Activated CD4-positive, alpha-beta T cell treated with anti-CD3 and anti-CD28 coated beads, Interleukin-2, Interleukin-4, amounts not matched to agents 100 ng/mL and 50 ng/mL, durations not matched to agents 16 hours and 8 hours (primary cell): ENCODE results near the gene PHYKPL.

Experiments
- DNase-seq: peaks from one replicate; pipeline ENCODE4 v3.0.0-alpha.2; 2020; ENCODE audit warnings: low spot score

PHYKPL gene

GRCh38 chr5:178223828-178224335 lies 8.7 kb downstream of the PHYKPL start:
- no peak for DNase-seq

GRCh38 chr5:178223196-178223773 lies 9.3 kb downstream of the PHYKPL start:
- no peak for DNase-seq

- DNase-seq: no peak
Observed at GRCh38 chr5:178222292-178222691, 10.3 kb downstream of the PHYKPL start.

GRCh38 chr5:178221853-178222252 lies 10.7 kb downstream of the PHYKPL start:
- DNase-seq: no peak

GRCh38 chr5:178221282-178221681 lies 11.3 kb downstream of the PHYKPL start:
- DNase-seq: no peak

GRCh38 chr5:178218827-178219226 lies 13.8 kb downstream of the PHYKPL start:
- no peak for DNase-seq

- no peak for DNase-seq
Observed at GRCh38 chr5:178218237-178218776, 14.3 kb downstream of the PHYKPL start.

GRCh38 chr5:178216779-178217178 lies 15.8 kb downstream of the PHYKPL start:
- DNase-seq: no peak

- no peak for DNase-seq
Observed at GRCh38 chr5:178216088-178216534, 16.5 kb downstream of the PHYKPL start.

GRCh38 chr5:178215280-178216002 lies 17.2 kb downstream of the PHYKPL start:
- no peak for DNase-seq

GRCh38 chr5:178214160-178214803 lies 18.3 kb downstream of the PHYKPL start:
- no peak for DNase-seq

- no peak for DNase-seq
Observed at GRCh38 chr5:178213748-178214151, 18.9 kb downstream of the PHYKPL start.

GRCh38 chr5:178213003-178213461 lies 19.6 kb downstream of the PHYKPL start:
- DNase-seq: no peak

GRCh38 chr5:178212241-178213002 lies 20.2 kb downstream of the PHYKPL start:
- no peak for DNase-seq

GRCh38 chr5:178211095-178212048 lies 21.2 kb downstream of the PHYKPL start:
- no peak for DNase-seq

- DNase-seq: no peak
Observed at GRCh38 chr5:178210686-178211085, 21.9 kb downstream of the PHYKPL start.

GRCh38 chr5:178210073-178210535 lies 22.5 kb downstream of the PHYKPL start:
- no peak for DNase-seq

- DNase-seq: no peak
Observed at GRCh38 chr5:178209334-178210072, 23.1 kb downstream of the PHYKPL start.

- no peak for DNase-seq
Observed at GRCh38 chr5:178208540-178209227, 23.9 kb downstream of the PHYKPL start.
